ENCODE results near the gene MLC1.

The MLC1 gene

DNA sequence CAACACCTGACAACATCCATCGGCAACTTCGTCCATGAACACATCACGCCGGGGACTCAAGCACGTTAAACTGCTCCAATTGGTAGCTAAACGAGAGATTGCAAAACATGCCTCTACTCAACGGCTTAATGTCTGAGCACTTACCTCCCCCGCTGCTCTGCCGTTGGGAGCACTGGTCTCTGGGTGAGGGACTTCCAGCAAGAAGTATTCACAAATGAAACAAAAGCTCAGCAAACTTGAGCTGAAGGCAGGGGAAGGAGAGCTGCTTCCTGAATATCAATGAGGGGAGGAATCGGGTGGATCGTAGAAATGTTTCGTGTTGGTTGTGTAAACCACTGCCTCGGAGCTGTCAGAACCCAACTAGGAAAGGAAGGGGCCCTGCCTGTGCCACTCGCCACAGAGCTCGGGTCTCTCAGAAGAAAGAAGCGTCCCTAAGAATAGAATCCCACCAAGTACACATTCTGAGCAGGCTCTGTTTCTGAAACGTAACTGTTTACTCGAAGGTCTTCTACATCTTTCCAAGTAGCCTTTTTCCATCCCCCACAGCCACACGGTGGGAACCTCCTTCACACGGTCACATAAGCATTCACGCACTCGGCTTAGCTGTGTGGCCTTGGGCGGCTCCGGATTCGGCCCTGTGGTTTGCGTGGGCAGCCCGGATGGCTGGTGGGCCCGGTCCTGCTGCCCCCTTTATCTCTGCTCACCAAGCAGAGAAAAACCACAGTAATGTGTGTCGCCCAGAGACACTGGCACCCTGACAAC is at the start of gene MLC1:
MLC1 (minus strand) TSS at position 216 of the 762 bp plus-strand sequence. CDS start 524 bp downstream, outside the sequence.
- no peak for DNase-seq (ENCODE audit: low read depth)

- DNase-seq (ENCODE audit: low read depth) = no peak
Measured at GRCh38 chr22:50134481-50134880, 49.3 kb upstream of the MLC1 start.

GRCh38 chr22:50131894-50132293 is 46.7 kb upstream of the MLC1 start:
- no peak for DNase-seq (ENCODE audit: low read depth)

- no peak for DNase-seq (ENCODE audit: low read depth)
Measured at GRCh38 chr22:50129121-50129736, 44.0 kb upstream of the MLC1 start.

GRCh38 chr22:50125029-50125428 is 39.8 kb upstream of the MLC1 start:
- no peak for DNase-seq (ENCODE audit: low read depth)

DNA sequence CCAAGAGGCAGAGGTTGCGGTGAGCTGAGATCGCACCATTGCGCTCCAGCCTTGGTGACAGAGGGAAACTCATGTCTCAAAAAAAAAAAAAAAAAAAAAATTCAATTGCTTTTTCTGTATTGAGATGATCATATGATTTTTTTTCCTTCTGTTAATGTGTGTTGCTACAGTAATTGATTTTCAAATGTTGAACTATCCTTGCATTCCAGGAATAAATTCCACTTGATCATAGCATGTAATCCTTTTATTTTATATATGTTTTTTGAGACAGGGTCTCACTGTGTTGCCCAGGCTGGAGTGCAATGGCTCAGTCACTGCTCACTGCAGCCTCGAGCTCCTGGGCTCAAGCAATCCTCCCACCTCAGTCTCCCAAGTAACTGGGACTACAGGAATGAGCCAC is 37.9 kb upstream of the MLC1 start:
- no peak for DNase-seq (ENCODE audit: low read depth)

DNA sequence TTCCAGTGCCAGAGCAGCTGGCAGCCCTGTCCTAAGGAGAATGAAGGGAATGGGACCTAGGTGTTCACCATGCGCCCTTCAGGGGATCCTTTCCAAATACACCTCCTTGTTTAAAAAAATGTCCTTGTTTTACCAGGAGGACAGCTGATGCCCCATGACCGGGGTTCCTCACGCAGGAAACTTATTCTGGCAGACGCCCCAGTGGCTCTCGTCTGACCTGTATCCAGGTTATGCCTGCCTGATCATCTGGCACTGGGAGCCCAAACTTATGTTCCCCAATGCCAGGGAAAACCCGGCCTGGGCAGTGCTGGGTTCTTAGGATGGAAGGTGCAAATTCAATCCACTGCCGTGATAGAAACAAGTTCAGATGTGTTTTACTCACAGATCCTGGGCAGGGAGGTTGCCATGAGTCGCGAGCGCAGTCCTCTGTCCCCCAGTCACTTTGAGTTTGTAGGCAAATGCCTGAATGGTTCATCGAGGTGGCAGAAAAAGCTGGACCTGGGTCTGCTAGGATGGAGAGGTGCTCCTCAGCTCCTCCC is 36.0 kb upstream of the MLC1 start:
- DNase-seq (ENCODE audit: low read depth) = no peak

- no peak for DNase-seq (ENCODE audit: low read depth)
Measured at GRCh38 chr22:50119768-50120251, 34.6 kb upstream of the MLC1 start.

DNA sequence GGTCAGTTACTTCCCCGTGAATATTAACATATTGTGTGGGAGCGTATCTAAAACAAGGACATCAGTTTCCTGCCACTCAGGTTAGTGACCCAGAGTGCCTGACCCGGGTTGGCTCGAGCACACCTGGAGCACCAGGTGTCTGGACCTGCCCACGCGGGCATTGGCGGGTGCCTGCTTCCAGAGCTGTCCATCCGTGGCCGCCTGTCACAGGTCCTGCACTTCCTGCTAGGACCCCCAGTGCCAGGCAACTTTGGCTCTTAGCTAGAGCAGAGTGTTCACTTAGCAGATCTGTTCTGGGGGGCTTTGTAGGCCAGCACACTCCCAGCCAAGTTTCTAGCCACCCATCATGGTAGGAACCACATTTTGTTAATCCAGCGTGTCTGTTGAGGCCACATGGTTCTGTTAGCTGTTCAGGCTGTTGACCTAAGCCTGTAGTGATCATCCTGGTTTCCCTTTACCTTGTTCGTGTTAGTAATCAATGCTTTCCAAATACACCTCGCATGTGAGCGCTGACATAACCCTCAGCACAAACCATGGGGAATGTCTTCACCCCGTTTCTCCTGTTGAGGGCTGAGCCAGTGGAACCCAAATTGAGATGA is 34.0 kb upstream of the MLC1 start:
- no peak for DNase-seq (ENCODE audit: low read depth)

- DNase-seq (ENCODE audit: low read depth) = no peak
Measured at GRCh38 chr22:50118557-50119168, 33.4 kb upstream of the MLC1 start.

DNA sequence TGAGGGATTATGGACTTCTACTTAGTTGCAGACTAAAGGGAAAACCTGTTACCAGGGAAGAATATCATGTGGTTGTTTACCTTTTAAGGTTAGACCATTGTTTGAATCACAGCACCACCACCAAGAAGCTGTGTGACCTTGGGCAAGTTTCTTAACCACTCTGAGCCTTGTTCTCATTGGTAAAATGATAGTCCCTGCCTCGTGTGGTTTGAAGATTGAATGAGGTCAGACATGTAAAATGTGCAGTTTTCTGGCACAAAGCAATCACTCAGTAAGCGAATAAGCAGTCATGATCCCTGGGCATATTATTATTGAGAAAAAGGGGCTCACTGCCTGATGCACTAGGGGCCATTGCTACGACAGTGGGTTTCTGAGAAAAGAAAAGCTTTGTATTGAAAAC is 32.9 kb upstream of the MLC1 start:
- no peak for DNase-seq (ENCODE audit: low read depth)

GRCh38 chr22:50117168-50117762 is 32.0 kb upstream of the MLC1 start:
- DNase-seq (ENCODE audit: low read depth) = no peak

- no peak for DNase-seq (ENCODE audit: low read depth)
Measured at GRCh38 chr22:50115693-50116092, 30.5 kb upstream of the MLC1 start.

DNA sequence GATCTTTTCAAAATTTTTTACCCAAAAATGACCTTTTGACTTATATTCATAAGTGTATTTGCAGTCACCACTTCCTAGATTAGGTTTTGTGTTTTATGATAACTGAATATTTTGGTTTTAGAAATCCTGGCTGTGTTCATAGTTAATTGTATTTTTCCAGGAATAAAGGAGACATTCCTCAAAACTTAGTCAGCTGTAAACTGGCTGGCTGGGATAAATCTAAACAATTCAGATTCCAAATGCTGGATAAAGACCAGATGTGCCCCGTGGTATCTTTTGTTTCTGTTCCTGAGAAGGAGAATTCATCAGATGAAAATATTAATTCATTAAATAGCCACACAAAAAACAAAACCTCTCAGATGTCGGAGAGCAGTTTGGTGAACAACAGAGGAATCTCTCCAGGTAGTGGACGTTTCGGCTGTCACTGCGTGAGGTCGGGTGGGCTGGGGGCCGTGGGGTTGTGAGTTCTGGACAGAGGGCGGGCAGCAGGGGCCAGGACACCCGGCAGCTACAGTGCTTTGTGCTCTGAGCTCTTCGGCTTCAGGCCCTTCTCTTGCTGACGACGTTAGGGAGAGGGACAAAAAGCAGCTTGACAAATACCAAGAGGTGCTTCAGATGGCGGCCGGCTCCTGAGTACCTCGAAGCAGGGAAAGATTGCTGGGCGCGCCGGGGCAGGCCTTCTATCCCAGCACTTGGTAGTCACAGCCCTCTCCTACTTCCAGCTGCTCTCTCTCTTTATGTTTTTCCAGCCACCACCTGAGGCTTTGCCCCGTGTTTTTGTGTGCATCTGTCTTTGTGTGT is 29.2 kb upstream of the MLC1 start:
- no peak for DNase-seq (ENCODE audit: low read depth)

GRCh38 chr22:50112151-50113118 is 27.2 kb upstream of the MLC1 start:
- DNase-seq (ENCODE audit: low read depth) = no peak

DNA sequence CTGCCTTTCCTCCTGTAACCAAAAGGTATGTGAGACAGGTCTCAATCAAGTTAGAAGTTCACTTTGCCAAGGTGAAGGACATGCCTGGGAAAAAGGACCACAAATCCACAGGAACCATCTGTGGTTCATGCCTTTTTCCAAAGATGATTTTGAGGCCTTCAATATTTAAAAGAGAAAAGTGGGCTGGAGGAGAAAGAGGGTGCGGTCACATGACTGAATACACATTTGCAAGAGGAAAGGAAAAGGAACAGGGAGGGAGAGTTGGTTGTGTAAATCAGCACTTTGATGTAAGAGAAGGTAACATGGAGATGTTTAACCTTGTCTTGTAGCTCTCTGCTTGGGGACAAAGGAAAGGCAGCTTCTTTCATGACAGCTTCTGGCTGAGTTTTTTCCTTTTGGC is 25.8 kb upstream of the MLC1 start:
- DNase-seq (ENCODE audit: low read depth) = no peak

DNA sequence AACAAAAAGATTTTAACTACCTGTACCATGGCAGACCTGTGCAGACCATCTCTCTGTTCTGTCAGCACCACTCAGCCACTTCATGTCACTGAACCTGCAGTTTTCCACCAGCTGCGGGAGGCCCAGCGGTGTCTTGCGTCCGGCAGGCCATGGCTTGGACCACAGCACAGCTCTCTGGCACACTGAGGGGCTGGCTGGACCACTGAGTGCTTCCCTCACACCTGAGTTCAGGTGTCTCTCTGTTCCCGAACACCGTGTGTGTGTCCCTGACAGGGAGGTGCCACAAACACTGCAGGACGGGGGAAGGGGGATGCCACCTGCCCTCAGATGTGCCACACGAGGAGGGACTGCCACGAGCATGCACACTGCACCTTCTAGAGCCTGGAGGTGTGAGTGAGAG is 22.3 kb upstream of the MLC1 start:
- no peak for DNase-seq (ENCODE audit: low read depth)

GRCh38 chr22:50105208-50106100 is 20.2 kb upstream of the MLC1 start:
- DNase-seq (ENCODE audit: low read depth) = no peak

DNA sequence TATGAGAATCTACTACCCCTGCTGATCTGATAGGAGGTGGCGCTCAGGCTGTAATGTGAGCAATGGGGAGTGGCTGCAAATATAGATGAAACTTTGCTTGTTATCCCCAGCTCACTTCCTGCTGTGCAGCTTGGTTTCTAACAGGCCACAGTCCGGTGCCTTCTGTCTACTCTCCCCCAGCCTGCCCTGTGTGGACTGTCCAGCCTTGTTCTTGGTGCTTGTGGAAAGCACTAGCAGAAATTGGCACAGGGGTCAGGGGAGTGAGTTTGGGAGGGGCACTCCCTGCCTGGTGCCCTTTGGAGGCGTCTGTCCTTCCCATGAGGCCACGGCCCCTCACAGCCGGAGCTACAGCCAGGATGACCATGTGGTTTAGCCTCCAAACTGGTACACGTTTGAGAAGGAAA is 18.9 kb upstream of the MLC1 start:
- DNase-seq (ENCODE audit: low read depth) = no peak
